Fibroblast of skin of left biceps (primary cell): ENCODE results near the gene MID1IP1.

Experiments
- DNase-seq, 2 experiments: peaks; one replicate each; pipeline ENCODE4 v3.0.0-alpha.2; 2013; ENCODE audit warnings: low read depth in 2 of 2

MID1IP1 gene

DNA sequence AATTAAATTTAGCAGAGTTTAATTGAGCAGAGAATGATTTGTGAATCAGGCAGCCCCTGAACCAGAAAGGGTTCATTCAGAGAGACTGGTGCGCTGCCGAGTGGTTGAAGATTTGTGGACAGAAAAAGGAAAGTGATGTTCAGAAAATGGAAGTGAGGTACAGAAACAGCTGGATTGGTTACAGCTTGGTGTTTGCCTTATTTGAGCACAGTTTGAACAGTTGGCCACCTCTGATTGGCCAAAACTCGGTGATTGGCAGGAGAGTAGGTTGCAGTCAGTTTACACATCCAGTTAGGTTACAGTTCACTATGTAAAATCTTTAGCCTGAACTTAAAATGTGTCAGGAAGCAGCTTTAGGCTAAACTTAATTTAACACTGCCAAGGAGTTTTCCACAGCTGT lies 14.9 kb downstream of the MID1IP1 start:
- no peak for DNase-seq

DNA sequence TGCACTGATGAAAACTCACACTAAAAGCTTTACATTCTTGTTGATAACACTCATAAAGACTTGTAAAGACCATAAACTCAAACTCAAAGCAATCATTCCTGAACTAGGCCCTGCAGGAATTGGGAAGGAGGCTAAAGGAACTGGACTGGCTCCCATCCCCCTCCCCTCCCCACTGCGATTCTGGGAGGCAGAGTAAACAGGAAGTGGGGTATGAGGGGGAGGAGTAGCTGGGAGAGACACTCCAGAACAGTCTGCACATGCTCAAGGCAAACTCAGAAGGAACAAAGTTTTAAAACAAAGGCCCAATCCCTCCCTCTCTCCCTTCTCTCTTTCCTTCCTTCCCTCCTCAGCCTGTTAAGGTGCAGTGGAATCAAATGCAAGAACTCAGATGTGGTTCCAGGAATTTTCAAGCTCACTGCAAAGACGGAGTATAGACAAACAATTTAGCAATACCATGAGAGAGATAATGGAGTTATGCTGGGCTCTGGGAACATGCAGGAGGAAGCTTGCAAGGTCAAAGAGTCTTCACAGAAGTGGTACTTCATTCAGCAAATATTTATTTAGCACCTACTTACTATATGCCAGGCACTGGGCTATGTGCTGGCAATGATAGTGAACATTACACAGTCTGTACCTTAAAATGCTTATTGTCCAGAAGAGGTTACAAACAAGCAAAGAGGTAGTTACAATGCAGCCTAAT lies 15.9 kb downstream of the MID1IP1 start:
- no peak for DNase-seq

DNA sequence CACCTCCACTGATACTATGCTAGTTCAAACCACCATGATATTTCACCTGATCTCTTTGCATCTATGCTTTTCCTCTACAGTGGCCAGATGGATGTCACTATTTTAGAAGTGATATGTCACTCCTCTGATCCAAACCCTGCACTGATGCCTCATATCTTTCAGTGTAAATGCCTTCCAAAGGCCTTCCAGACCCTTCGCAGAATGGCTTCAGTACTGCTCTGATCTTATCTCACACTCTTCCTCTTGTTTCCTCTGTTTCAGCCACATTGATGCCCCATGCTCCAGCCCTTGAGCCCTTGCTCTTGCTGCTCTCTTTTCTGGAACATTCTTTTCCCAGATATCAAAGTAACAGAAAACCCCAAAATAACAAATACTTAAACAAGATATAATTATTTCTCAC lies 17.9 kb downstream of the MID1IP1 start:
- DNase-seq, result no peak

DNA sequence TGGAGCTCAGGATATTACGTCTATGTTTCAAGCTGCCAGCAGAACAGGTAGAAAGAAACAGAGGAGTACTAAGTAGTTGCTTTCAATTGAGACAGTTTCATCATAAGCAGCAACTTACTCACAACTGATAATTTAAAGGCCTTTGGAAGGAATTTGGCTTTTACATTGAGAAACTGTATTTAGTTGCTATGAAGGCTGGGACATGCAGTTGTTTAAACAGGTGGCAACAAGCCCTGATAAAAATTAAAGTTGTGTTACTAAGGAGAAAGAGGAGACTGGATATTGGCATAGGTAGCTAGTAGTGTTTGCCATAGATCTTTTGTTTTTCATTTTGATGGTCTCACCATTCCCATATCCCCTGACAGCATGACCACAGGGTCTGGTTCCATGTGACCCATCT lies 18.4 kb downstream of the MID1IP1 start:
- DNase-seq, result no peak

DNA sequence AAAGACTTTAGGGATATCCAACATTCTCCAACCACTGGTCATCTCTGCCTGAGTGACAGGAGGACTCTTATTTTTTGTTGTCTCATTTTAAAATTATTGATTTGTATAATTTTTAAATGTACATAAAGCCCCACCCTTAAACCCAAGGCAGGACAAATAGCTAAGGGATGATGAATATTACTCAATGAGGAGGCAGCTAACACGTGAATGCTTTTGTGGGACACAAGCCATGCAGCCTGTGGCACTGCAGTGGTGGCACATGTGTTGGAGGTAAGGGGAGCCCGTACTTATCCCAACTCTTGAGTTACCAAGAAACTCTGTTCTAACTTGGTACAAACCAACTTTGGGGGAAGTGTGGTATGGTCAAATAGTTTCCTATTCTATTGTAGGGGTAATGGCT lies 19.5 kb downstream of the MID1IP1 start:
- DNase-seq, result no peak

DNA sequence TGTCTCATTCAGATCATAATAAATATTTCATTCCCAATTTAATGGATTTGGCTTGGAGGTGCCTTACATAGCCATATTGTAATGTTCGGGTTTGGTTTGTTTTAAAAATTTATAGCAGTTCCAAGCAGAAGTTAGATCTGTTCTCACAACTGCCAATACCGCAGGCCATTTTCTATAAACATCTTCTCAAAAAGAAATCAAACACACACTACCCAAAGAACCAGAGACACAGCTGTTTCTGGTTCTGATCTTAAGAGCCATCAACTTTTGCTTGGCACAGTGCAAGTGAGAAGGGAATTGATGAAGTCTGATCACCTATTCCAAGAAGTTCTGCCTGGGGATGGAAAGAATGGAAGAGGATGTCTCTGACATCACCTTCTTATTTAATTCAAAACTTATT lies 22.9 kb downstream of the MID1IP1 start:
- DNase-seq, result no peak

DNA sequence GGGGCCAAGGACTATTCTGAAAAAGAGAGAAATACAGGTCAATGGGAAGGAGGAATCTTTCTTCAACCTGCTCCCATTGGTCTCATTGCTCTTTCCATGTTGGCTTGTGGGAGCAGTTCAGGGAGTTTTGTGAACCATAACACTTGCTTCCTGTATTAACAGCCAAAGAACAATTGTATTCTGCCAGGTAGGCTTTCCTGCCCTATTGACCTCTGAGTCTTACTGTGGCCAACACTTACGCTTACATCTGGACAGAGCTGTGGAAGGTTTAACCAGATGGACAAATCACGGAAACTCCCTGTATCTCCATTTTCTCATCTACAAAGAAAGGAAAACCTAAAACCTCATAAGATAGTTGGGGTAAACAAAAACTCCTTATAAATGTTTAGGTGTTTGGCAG lies 30.7 kb downstream of the MID1IP1 start:
- DNase-seq, result no peak

DNA sequence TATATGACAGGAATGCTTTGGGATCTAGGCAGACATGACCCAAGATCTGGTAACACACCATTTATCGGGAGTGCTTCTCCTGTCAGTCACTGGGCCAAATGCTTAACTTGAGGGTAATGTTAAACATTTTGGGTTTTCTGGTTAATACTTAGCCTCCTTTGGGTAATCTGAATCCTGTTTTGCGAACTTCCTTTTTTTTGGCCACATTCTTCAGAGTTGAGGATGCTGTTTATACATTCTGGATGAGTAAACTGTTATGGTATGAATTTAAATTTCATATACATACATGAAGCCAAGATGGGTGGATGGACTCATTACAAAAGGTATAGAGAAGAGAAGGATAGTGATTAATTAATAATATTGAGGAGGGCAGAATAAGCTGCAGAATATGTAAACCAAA lies 36.1 kb downstream of the MID1IP1 start:
- DNase-seq, result no peak

DNA sequence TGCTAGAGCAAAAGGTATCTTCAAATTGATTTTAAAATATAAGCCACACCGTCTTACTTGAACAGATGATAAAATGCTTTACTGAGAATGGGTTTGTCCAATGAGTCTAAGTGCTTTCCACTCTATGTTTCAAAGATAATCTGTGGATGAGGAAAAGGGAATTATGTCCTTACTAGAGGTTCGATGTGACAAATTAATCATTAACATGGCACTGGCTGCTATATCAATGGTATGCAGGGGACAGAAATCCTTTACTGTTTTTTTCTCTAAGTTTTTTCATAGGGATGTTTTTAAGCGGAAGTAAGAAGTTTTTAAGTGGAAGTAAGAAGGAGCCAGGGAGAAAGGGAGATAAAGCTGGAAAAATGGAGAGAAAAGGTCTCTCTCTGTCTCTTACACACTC lies 38.0 kb downstream of the MID1IP1 start:
- DNase-seq, result no peak

DNA sequence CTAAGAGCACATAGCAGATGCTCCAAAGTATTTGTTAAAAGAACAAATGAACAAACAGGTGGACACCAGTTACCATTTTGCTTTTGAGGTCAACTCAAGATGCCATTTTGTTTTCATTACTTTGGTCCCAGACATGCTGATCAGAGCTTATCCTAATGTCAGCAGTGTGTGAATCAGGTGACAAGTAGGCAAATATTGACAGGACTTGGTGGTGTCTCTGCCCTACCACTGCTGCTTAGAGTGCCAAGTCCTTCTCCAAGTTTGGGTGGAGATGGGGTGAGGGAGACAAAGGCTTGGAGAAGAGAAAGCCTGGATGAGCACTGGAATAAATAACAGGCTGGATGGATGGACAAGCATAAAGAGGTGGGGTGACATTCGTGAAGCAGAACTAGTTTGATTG lies 38.7 kb downstream of the MID1IP1 start:
- no peak for DNase-seq

DNA sequence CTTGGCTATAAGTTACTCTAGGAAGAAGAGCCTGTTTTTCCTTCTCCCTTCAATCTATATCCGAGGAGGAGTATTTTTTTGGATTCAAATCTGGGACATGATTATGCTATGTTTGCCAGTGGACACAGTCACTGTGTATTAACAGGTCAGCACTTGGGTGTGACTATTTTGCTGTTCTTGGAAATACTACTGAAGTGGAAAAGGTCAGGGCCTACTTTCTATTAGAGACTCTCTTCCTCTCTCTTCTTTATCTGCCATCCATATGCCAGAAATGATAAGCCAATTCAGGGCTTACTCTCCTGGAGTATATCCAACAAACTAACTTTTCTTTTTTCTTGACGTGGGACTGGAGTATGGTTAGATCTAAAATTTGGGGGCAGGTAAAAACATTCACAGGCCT lies 40.5 kb downstream of the MID1IP1 start:
- DNase-seq, result no peak

DNA sequence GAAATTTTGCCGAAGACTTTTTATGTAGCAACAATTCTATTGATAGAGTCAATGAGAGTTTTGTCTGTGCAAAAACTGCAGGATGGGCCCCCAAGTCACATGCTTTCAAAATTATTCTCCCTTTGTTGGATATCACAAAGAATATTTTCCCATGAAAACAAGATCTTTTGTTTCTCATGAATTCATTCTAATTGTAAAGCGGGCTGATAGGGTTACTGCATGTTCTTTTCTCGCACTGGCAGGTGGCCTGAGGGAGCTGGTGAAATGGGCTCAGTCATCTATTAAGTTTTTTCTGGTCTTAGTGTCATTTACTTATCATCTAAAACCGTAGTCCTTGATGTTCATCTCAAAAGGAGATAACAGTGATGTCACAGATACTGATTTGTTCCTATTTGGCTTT lies 44.2 kb downstream of the MID1IP1 start:
- DNase-seq, result no peak

DNA sequence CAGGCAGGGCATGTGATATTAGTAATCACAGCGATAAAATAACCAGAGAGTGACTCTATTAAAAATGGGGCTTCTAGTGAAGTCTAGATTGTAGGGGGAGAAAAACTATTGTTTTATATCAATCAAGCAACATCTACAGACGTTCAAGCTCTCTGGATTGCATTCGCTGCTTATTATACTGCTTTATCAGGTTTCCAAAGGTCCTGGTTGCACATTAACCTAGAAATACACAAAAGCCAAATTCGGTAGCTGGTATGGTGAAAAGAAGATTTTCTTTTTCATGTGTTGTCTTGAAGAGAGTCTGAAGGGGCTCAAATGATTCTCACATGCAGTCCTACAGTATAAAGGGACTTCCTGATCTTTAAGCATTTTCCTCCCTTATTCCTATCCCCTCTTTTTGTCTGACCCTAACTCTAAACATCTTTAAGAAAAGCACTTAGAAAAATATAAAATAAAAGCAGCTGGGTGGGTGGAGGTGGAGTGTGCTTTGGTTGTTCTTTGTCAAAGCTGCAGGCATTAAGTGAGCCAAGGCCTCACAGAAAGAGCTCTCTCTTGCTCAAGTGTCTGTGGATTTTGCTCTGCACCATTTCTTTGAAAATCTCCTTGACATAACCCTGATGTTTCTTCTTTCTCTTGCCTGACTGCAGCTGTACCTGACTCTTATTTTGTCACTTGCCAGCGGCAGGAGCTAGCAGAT lies 46.1 kb downstream of the MID1IP1 start:
- no peak for DNase-seq

DNA sequence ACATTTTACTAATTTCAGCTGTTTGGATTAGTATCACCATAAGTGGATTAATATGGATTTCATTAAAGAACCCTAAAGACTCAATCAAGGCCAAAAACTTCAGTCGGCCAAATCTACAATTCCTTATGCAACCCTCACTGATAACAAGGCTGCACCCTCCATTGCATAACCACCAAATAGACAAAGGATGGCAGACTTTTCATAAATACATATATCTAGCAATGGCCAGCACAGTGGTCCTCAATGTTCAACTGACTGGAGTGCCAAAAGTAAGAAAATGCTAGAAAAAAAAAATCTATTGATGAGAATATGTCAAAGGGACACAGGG lies 46.6 kb downstream of the MID1IP1 start:
- no peak for DNase-seq

DNA sequence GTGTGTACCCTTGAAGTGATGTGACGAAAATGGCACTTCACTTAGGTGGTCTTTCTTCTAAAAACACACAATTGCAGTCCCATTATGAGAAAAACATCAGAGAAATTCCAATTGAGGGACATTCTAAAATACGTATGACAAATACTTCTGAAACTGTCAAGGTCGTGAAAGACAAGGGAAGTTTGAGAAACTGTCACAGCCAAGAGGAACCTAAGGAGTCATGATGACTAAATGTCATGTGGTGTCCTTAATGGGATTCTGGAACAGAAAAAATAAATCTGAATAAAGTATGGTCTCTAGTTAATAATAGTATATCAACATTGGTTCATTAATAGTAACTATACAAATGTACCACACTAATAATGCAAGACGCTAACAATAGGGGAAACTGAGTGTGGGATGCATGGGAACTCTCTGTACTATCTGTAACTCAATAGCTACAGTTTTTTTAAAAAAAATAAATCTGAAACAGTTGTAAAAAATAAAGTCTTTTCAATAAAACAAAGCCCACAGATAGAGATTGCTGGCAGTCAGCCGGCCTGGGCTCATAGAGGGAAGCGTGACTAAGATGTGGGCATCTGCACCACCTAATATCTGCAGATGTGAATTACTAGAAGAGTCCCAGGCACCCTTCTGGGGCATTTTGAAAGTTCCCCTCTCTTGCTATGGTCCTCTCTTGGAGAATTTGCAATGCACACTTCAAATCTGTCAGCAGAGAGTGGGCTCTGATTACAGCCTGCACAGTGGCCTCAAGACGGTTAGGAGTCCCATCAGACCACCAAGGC lies 47.6 kb downstream of the MID1IP1 start:
- no peak for DNase-seq

DNA sequence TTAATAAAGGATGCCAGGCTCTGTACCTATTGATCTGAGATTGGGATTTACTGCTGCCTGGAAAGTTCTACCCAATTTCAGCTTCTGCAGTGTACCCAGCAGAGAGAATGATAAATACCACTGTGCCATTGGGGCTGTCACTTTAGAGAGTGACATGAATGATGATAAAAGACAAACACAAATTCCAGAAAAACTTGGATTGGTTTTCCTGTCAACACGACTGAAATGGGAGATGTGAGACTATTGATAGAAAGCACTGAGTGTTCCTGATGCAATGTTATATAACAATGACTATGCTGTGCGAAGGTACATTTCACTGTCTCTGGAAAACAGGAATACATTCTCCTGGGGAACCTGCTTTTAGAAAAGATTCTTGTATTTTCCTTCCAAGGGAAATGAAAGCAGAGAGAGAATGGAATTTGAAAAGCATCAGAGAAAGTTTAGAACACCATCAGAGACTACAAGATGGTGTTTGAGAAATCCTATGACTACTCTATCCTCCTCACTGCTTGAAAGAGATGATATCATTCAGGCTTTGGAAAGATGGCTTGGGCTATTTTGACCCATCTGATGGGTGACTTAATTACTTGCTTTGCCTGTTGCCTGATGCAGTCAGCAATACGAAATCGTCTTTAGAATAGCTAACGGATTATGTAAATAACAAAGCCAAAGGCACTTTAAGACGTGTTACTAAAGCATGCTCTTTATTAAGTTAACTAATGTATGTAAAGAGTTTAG lies 49.7 kb downstream of the MID1IP1 start:
- no peak for DNase-seq

DNA sequence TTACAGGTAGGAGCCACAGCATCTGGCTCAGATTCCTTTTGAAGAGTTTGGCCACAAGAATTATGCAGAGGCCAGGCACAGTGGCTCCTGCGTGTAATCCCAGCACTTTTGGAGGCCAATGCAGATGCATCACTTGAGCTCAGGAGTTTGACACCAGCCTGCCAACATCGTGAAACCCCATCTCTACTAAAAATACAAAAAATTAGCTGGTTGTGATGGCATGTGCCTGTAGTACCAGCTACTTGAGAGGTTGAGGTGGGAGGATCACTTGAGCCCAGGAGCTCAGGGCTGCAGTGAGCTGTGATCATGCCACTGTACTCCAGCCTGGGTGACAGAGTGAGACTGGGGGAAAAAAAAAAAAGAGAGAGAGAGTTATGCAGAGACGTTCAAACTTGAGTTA lies 53.0 kb downstream of the MID1IP1 start:
- DNase-seq, result no peak
